WERI-Rb-1 (cell line): ENCODE results near the gene FLYWCH1.

Experiments used
- DNase-seq: peaks from one replicate; pipeline ENCODE4 v3.0.0-alpha.2; 2020
- H3K27ac ChIP-seq: fragments of 250-450 bp; sonication (Bioruptor Pico); 2 replicates; pipeline ENCODE4 v1.5.1; 2020; ENCODE audit warnings: mild to moderate bottlenecking, moderate library complexity
- H3K27me3 ChIP-seq: fragments of 250-450 bp; sonication (Bioruptor Pico); 2 replicates; pipeline ENCODE4 v1.5.1; 2021; ENCODE audit warnings: mild to moderate bottlenecking, low read depth, moderate library complexity; ENCODE audit not compliant: insufficient read depth, severe bottlenecking
- H3K36me3 ChIP-seq: fragments of 250-450 bp; sonication (Bioruptor Pico); 2 replicates; pipeline ENCODE4 v1.5.1; 2020; ENCODE audit warnings: mild to moderate bottlenecking, moderate library complexity
- H3K4me3 ChIP-seq: 2 replicates; pipeline ENCODE4 v1.5.1; 2011; ENCODE audit warnings: low read depth, mild to moderate bottlenecking, control low read depth, low read length
- H3K9me3 ChIP-seq: fragments of 250-450 bp; sonication (Bioruptor Pico); 2 replicates; pipeline ENCODE4 v1.5.1; 2021; ENCODE audit warnings: mild to moderate bottlenecking, moderate library complexity; ENCODE audit not compliant: severe bottlenecking
- CTCF ChIP-seq: IDR thresholded peaks from 2 replicates; pipeline ENCODE4 v1.5.1; 2011; ENCODE audit warnings: low read depth, mild to moderate bottlenecking, control low read depth, inconsistent platforms, low read length

The FLYWCH1 gene

GRCh38 chr16:2975161-2975795 lies 63.5 kb downstream of the FLYWCH1 start:
- no peak for TF ChIP-seq CTCF
- H3K9me3 ChIP-seq = no peaks in the 10 kb centered on the region
- no peaks in the 10 kb centered on the region for H3K27me3 ChIP-seq
- DNase-seq = no peak
- H3K4me3 ChIP-seq = no peak overlapping the region
- peaks cover 92% of the 10 kb centered on the region for H3K36me3 ChIP-seq
- no peak overlapping the region for H3K27ac ChIP-seq

GRCh38 chr16:2976201-2976600 lies 64.5 kb downstream of the FLYWCH1 start:
- TF ChIP-seq CTCF = no peak
- no peak overlapping the region for H3K4me3 ChIP-seq
- H3K9me3 ChIP-seq = no peaks in the 10 kb centered on the region
- peaks cover 83% of the 10 kb centered on the region for H3K36me3 ChIP-seq
- DNase-seq = no peak
- no peak overlapping the region for H3K27ac ChIP-seq
- no peaks in the 10 kb centered on the region for H3K27me3 ChIP-seq

GRCh38 chr16:2976673-2977072 lies 64.9 kb downstream of the FLYWCH1 start:
- Histone ChIP-seq H3K36me3 (peaks cover 78% of the 10 kb centered on the region), H3K4me3 (no peak overlapping the region), H3K9me3 (no peaks in the 10 kb centered on the region), H3K27me3 (no peaks in the 10 kb centered on the region), H3K27ac (no peak overlapping the region)
- DNase-seq = no peak
- TF ChIP-seq CTCF = no peak

GRCh38 chr16:2977440-2977839 lies 65.7 kb downstream of the FLYWCH1 start:
- H3K9me3 ChIP-seq = no peaks in the 10 kb centered on the region
- no peaks in the 10 kb centered on the region for H3K27me3 ChIP-seq
- no peak overlapping the region for H3K4me3 ChIP-seq
- no peak for DNase-seq
- no peak overlapping the region for H3K27ac ChIP-seq
- no peak for TF ChIP-seq CTCF
- peaks cover 71% of the 10 kb centered on the region for H3K36me3 ChIP-seq

GRCh38 chr16:2979669-2980226 lies 68.0 kb downstream of the FLYWCH1 start:
- no peaks in the 10 kb centered on the region for H3K27me3 ChIP-seq
- peak overlapping the region; percentile 93 for H3K27ac ChIP-seq
- H3K4me3 ChIP-seq = peak overlapping the region; percentile 90
- peak; percentile 69 for DNase-seq
- H3K9me3 ChIP-seq = no peaks in the 10 kb centered on the region
- no peak for TF ChIP-seq CTCF
- H3K36me3 ChIP-seq = peaks cover 47% of the 10 kb centered on the region
